HG03095 (cell line): ENCODE measurements around the gene RFX5.

Experiments used
- ATAC-seq: cut with Tn5 transposase; IDR thresholded peaks from one replicate; pipeline ENCODE4 v1.9.1; 2021; ENCODE audit warnings: moderate library complexity; ENCODE audit not compliant: unreplicated experiment

Gene RFX5

DNA sequence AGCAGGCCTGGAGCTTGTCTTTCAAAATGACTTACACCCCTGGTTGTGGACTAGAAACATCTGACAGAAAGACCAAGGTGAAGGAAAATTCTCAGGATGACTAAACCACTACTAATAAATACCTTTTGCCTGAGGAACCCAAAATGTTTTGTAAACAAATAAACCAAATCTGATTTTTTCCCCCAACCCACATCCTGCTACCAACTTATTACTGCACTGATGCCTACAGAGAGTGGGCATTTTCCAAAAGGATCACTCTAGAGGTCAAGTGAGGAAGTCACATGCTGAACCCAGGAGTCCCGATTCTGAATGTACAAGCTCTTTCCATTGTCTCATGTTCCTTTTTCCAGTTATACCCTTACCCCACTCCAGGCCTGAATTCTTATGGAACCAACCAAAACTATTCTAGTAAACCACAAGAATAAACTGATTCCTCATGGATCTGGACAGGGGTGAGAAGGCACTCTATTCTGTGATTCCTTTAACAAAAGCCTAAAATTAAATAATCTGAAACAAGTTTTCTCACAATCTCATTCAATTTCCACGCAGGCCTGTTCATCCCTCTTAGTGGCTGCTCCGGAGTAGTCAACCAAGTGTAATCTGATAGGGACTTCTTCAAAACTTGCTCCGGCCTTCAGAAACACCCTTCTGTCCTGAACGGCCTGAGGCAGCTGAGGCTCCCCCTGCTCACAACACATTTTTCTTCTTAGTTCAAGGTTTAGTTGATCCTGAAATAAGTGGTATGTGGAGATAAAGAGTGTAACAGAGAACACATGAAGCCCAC, 21.2 kb downstream of the RFX5 start:
- no peak for ATAC-seq

DNA sequence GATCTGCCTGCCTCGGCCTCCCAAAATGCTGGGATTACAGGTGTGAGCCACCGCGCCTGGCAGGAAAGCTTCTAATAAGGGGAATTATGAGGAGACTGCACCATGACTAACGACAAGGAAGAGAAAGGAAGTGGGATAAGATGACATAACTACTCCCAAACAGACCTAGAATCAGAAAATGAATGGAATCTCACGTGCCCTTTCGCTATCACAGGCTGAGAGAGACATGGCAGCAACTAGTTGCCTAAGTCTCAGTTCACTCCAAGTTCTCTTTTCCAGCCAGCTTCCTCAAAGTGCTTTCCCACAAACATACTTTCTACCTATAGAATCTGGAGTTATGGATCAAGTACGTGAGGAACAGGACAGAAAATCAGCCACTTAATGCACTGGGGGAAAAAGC, 21.8 kb downstream of the RFX5 start:
- no peak for ATAC-seq

DNA sequence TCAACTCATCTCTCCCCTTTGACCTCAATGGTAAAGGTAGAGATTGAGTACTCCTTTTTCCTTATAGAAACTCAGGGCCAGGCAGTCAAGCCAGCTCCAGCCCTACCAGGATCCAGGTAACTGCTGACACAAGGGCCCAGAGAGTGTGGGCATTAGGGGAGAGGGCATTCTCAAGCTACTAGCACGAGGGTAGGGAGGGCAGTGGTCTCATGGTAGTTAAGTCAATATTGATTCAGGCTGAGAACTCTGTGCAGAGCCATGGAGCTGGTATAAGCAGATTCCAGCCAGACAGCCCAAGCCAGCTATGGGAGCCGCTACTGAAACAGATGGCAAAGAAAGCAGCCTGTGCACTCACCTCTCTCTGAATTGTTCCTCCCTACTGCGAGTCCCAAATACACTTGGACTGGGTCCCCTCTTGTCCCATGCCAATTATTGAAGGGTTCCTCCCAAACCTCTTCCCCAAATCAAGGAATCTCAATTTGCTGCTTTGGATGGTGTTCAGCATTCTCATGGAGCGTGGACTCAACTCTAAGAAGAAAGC, 22.6 kb downstream of the RFX5 start:
- no peak for ATAC-seq

GRCh38 chr1:151318975-151319374, 28.1 kb downstream of the RFX5 start:
- no peak for ATAC-seq

DNA sequence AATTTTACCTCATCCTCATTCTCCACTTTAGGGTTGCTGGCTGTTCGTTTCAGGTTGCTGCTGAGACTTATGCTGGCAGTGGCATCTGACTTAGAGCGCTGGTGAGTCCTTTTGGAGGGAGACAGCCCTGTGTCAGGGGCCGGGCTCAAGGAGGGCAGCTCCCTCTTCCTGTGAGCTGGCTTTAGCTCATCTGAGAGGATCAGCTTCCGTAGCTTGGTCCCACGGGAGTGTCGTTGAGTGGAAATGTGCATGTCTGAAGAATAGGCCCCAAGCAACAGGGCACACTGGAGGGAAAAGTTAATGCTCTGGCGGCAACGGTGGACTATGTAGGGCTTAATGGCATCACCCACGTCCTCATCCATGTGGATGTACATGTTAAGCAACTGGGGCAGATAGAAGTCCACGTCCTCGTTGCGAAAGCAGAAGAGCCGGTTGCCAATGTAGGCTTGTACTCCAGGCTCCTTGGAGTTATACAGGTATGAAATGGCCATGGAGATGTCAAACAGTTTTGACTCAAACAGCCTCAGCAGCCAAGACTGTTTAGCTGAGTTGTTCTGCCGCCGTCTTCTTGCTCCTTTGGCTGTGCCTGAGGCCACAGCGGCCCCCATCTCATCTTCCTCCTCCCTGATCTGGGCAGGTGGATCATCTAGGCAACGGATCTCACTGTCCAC, 31.4 kb downstream of the RFX5 start:
- ATAC-seq, result no peak

DNA sequence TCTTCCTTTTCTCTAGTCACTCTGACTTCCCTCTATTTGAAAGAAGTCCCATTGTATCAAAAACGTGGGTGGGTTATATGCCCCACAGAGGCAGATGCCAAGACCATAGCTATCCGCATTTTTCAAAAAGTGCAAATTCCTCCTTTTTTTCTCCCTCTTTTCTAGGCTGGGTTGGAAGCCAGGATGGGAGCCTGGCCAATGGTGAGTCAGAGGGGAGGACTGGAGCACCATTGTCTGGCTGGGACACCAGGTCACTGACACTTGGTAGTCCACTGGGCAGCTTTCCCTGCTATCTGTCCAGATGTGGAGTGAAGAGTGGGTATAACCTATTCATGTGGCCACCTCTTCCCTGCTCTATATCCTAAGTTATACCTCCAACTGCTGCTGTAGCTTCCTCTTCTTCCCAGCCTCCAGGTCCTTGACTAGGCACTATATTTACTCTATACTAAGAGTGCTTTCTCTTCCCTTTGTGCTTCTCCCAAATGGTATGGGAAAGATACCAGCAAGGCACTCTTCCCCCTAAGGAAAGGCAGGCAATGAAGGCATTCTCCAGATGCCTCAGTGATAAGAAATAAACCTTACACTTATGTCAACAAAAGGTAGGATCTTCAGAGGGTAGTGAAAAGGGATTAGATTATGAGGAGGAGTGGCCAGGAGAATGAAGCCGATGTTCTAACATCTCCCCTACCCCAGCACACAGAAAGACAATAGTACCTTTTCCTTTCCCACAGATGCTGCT, 32.7 kb downstream of the RFX5 start:
- no peak for ATAC-seq

- no peak for ATAC-seq
These were observed 33.6 kb downstream of the RFX5 start for GRCh38 chr1:151313501-151313900.

- no peak for ATAC-seq
These were observed 34.2 kb downstream of the RFX5 start for GRCh38 chr1:151312826-151313225.

DNA sequence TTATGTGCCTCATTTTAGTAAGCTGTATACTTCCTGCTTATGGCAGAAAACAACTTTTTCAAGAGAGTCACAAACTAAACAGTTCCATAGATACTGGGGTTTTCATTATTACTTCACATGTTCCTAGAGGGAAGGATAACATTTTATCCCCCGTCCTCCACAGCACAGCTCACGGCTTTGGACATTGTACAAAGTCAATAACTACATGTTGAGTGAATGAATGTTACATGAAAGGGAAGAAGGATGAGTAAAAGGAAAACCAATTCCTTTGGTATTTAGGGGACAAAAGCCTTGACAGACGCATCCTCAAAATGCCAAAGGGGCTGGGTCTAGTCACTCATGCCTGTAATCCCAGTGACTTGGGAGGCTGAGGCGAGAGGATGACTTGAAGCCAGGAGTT, 34.6 kb downstream of the RFX5 start:
- no peak for ATAC-seq

DNA sequence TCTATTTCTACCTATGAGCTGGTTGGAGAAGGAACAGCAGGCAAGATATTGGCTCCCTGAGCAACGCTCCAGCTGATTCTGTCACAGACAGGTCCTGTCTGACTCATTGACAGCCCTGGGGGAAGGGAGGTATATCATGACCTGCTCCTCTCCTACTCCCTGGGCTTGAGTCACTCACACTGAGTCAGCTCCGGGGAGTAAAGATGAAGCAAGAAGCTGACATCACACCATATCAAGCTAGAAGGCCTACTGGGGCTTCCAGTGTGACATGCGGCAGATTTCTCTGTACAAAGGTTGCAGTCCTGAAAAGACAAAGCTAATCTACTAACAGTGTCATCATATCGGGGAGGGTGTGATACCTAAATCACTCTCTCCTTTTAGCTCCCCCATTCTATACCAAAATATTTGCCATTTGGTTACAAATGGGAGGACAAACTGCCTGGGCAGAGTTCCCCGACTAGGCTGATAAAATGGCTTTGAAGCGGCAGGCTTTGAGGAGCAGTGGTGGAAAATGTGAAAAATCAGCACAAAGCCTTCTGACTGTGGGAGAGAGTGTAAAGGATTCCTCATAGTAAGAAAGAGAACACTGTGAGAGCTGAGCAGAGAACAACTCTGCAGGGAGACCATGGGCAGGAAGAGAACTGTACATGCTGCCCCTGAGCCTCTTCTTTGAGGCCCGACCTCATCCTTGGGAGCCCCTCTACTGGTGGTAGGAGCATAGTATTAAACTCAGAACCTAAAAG, 35.3 kb downstream of the RFX5 start:
- no peak for ATAC-seq

GRCh38 chr1:151311011-151311410, 36.0 kb downstream of the RFX5 start:
- no peak for ATAC-seq

GRCh38 chr1:151309811-151310323, 37.2 kb downstream of the RFX5 start:
- ATAC-seq, result no peak

GRCh38 chr1:151294742-151295462, 52.1 kb downstream of the RFX5 start:
- ATAC-seq, result no peak

GRCh38 chr1:151293093-151293492, 54.0 kb downstream of the RFX5 start:
- no peak for ATAC-seq

DNA sequence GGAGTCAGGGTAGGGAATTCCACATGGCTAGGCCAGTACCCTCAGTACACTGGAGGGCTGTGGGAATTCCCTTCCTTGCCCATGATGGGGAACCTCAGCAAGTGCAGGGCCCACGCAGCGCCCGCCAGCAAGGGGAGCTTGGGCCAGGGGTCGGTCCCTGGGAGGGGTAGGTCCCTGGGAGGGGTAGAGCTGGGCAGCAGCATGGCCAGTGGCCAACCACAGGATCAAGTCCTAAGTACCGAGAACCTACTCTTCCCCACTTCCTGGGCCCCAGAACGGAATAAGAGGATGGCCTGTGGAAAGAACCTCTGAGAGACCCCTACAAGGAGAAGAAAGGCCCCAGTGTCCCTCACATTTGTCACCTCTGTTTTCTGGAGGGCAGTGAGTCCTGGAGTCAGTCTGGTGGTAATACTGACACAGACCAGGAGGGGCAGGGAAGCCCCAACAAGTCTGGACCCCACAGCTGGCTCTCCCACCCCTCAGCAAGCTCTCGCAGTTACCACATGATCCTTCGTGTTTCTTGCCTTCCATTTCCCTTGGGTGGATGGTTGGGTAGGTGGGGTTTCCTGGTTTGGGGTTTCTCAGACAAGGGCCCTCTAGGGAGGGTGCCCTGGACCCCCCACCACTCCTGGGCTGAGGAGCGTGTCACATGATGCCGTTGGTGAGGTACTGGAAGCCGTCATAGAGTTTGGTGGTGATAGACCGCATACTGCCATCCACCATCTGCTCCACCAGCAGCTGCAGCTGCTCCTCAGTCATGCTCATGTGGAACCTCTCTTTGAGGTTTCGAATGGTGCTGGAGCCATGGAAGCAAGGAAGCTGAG, 54.6 kb downstream of the RFX5 start:
- ATAC-seq, result no peak

DNA sequence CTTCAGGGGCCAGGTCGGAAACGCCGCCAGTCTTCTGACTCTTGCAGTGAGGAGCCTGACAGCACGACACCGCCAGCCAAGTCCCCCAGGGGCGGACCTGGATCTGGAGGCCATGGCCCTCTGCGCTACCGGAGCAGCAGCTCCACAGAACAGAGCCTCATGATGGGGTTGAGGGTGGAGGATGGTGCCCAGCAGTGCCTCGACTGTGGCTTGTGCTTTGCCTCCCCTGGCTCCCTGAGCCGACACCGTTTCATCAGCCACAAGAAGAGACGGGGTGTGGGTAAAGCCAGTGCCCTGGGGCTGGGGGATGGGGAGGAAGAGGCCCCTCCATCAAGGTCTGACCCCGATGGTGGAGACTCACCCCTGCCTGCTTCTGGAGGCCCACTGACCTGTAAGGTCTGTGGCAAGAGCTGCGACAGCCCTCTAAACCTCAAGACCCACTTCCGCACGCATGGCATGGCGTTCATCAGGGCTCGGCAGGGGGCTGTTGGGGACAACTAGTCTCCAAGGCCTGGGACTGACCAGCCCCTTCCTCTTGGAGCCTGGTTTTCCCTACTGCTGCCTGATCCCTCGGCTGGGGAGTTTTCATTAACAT, 56.2 kb downstream of the RFX5 start:
- ATAC-seq, result no peak
